K562 (cell line): ENCODE measurements around the gene ZNF439. TPM values are rescaled to one million over a fixed set of nuclear protein-coding genes. Genes with fewer than 3 reads are reported as not detected.

Source experiments
- CHD1 ChIP-seq: fragments of 200-600 bp; sonication (generic); IDR thresholded peaks from one replicate; pipeline ENCODE4 v1.6.1; 2012; ENCODE audit warnings: mild to moderate bottlenecking, moderate library complexity, low read length, inconsistent platforms
- HNRNPK ChIP-seq: fragments of 200-400 bp; formaldehyde crosslinking; IDR thresholded peaks from one replicate; pipeline ENCODE4 v1.6.1; 2018; ENCODE audit warnings: mild to moderate bottlenecking, low read depth, low read length; ENCODE audit not compliant: poor library complexity, severe bottlenecking
- KDM4B ChIP-seq, 2 experiments: fragments of 450-650 bp in 1 of 2; sonication (generic) in 1 of 2; IDR thresholded peaks; 2 replicates each; pipeline ENCODE4 v1.6.1; 2016 to 2017; ENCODE audit warnings: borderline replicate concordance in 2 of 2, antibody characterized with exemption in 1 of 2, low read depth in 1 of 2, mild to moderate bottlenecking in 1 of 2
- MNT ChIP-seq, 2 experiments: fragments of 450-650 bp; conservative IDR thresholded peaks; 2 replicates each; pipeline ENCODE4 v1.6.1; 2017; ENCODE audit warnings: mild to moderate bottlenecking in 2 of 2, moderate library complexity in 2 of 2
- MTF1 ChIP-seq: fragments of 250-450 bp; sonication (Bioruptor Pico); IDR thresholded peaks from 2 replicates; pipeline ENCODE4 v1.9.0; 2021; ENCODE audit warnings: moderate library complexity, mild to moderate bottlenecking, inconsistent platforms, borderline replicate concordance
- MYNN ChIP-seq, 2 experiments: sonication (generic); formaldehyde crosslinking in 1 of 2; IDR thresholded peaks; 2 replicates each; pipeline versions ENCODE4 v1.5.0 to v1.6.1; 2016 to 2020; ENCODE audit warnings: antibody characterized with exemption in 1 of 2, missing genetic modification reagents in 1 of 2
- SAFB ChIP-seq: fragments of 200-400 bp; formaldehyde crosslinking; IDR thresholded peaks from 2 replicates; pipeline ENCODE4 v1.6.1; 2017; ENCODE audit warnings: low read depth, low read length, borderline replicate concordance
- YY1 ChIP-seq, 3 experiments: IDR thresholded peaks; 2 replicates each; pipeline ENCODE4 v1.6.1; 2011; ENCODE audit warnings: low read length in 2 of 3, mild to moderate bottlenecking in 2 of 3, moderate library complexity in 2 of 3, borderline replicate concordance in 1 of 3, control low read depth in 1 of 3, low read depth in 1 of 3; ENCODE audit not compliant: insufficient read depth in 3 of 3, insufficient replicate concordance in 2 of 3, control insufficient read depth in 1 of 3, insufficient read length in 1 of 3; ENCODE audit errors: extremely low read depth in 1 of 3
- ZBTB7A ChIP-seq: IDR thresholded peaks from 2 replicates; pipeline ENCODE4 v1.6.1; 2011; ENCODE audit warnings: low read depth, mild to moderate bottlenecking, low read length, moderate library complexity, borderline replicate concordance; ENCODE audit not compliant: control insufficient read depth
- ZNF133 ChIP-seq: fragments of 250-450 bp; sonication (Bioruptor Pico); IDR thresholded peaks from 2 replicates; pipeline ENCODE4 v1.4.0; 2020; ENCODE audit warnings: mild to moderate bottlenecking
- ZNF717 ChIP-seq: fragments of 250-450 bp; sonication (Bioruptor Pico); IDR thresholded peaks from 2 replicates; pipeline ENCODE4 v1.5.0; 2021
- polyA plus RNA-seq, 8 experiments: library from polyadenylated mRNA; depleted of rRNA in 4 of 8; stranded (reverse) in 5 of 8; unstranded in 3 of 8; fragments of >200 nt; fragmentation: Nextera tagmentation in 2 of 8; fragmentation: Illumina TruSeq in 1 of 8; extraction: Ambion mirVana in 2 of 8; extraction: Trizol in 1 of 8; gene quantifications; 2 replicates each; pipeline versions ENCODE4 v1.2.1 to v1.2.3, GENCODE V29; 2011 to 2014; ENCODE audit warnings: inconsistent platforms in 1 of 8, missing spikeins in 1 of 8
- total RNA-seq, 7 experiments: library from RNA; depleted of rRNA in 6 of 7; stranded (reverse); fragments of >200 nt in 6 of 7; fragmentation: Illumina TruSeq in 2 of 7; extraction: Trizol in 2 of 7; gene quantifications; 2 replicates each; pipeline versions ENCODE4 v1.2.1 to v1.2.3, GENCODE V29; 2011 to 2021; ENCODE audit warnings: low replicate concordance in 1 of 7
- TF ChIP-seq, protein P1 (sequence below): fragments of 450-650 bp; IDR thresholded peaks from 2 replicates; pipeline ENCODE4 v1.6.1; 2016; ENCODE audit warnings: borderline replicate concordance
- TF ChIP-seq, protein P2 (sequence below): fragments of 450-650 bp; IDR thresholded peaks from 2 replicates; pipeline ENCODE4 v1.6.1; 2016; ENCODE audit warnings: antibody characterized with exemption
- TF ChIP-seq, protein P3 (sequence below): sonication (generic); formaldehyde crosslinking; IDR thresholded peaks from 2 replicates; pipeline ENCODE4 v1.8.0; 2022; ENCODE audit warnings: mild to moderate bottlenecking, missing genetic modification reagents

Gene ZNF439
- total and polyA plus RNA-seq, 9 of the 15 experiments (the other 6 are each of a cell fraction or from before 2014, with no cell fraction given), result 0.04 to 0.18 (median 0.10) TPM; not detected in 3

DNA sequence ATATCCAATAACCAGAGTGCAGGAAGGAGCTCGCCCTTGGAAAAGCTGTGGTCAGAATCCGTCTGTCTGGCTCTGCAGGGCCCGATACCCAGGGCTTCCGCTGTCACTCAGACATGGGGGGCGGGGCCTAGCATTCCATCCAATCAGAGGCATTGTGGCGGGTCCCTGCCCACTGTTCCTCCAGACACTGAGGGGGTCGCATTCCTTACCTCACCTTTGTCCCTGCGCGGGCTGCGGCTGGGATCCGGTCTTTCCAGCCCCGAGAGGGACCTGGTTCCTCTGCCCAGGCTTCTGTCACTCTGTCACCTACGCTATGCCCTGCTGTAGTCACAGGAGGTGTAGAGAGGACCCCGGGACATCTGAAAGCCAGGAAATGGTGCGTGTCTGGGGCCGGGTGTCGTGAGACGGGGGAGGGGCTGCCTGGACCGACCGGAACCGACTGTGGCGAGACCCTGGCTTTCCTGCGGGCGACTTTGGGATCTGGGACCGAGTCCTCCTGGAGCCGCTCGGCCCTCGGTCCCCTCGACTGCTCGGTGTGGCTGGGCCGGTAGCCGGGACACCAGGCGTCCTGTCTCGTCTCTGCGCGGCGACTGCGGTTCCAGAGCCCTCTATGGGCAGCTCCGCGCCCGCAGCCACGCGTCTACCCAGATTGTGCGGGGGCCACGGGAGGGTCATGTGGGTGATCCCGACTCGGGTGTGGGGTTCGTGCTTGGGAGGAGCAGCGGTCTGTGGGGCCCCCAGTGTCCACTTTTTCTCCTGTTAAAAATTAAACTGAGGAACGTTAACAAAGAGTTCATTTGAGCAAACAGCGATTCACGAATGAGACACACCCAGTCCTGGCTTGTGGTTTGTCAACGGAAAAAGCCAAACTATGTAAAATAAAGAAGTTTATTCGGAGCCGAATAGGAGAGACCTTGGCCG, 39.3 kb downstream of the ZNF439 start, which contains the start of gene ZNF69 (continued):
- TF ChIP-seq YY1 (IDR thresholded peaks at IDR 0.05; ENCODE audit: borderline replicate concordance in 1 of 3, control insufficient read depth in 1 of 3, extremely low read depth in 1 of 3, insufficient read depth in 3 of 3, insufficient read length in 1 of 3, insufficient replicate concordance in 2 of 3, low read depth in 1 of 3, low read length in 2 of 3) (peak in 1 of 3 experiments; percentile 37), CHD1 (peak; percentile 52), ZNF133 (no peak), MYNN (IDR thresholded peaks at IDR 0.05) (0 out of 2 replicates have a peak, but pooled peaks have one; percentile 14), MYNN (CRISPR knock-in tag; IDR thresholded peaks at IDR 0.05) (no peak), KDM4B (IDR thresholded peaks at IDR 0.05; ENCODE audit: borderline replicate concordance in 2 of 2, low read depth in 1 of 2) (peak in 1 of 2 experiments; percentile 71; a peak in 1 of 4 replicates), MTF1 (no peak), ZBTB7A (peak; percentile 29; the same call in 1 of the 2 replicates), SAFB (no peak), ZNF717 (CRISPR knock-in tag) (no peak), HNRNPK (no peak), MNT (conservative IDR thresholded peaks at IDR 0.05) (peak; percentile 25 to 71; a peak in 2 of 4 replicates)
- TF ChIP-seq, protein P1, sequence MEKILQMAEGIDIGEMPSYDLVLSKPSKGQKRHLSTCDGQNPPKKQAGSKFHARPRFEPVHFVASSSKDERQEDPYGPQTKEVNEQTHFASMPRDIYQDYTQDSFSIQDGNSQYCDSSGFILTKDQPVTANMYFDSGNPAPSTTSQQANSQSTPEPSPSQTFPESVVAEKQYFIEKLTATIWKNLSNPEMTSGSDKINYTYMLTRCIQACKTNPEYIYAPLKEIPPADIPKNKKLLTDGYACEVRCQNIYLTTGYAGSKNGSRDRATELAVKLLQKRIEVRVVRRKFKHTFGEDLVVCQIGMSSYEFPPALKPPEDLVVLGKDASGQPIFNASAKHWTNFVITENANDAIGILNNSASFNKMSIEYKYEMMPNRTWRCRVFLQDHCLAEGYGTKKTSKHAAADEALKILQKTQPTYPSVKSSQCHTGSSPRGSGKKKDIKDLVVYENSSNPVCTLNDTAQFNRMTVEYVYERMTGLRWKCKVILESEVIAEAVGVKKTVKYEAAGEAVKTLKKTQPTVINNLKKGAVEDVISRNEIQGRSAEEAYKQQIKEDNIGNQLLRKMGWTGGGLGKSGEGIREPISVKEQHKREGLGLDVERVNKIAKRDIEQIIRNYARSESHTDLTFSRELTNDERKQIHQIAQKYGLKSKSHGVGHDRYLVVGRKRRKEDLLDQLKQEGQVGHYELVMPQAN, result 0 out of 2 replicates have a peak, but pooled peaks have one; percentile 29
- TF ChIP-seq, protein P2, sequence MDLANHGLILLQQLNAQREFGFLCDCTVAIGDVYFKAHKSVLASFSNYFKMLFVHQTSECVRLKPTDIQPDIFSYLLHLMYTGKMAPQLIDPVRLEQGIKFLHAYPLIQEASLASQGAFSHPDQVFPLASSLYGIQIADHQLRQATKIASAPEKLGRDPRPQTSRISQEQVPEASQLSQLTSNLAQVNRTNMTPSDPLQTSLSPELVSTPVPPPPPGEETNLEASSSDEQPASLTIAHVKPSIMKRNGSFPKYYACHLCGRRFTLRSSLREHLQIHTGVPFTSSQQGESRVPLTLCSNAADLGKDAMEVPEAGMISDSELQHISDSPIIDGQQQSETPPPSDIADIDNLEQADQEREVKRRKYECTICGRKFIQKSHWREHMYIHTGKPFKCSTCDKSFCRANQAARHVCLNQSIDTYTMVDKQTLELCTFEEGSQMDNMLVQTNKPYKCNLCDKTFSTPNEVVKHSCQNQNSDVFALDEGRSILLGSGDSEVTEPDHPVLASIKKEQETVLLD, result 0 out of 2 replicates have a peak, but pooled peaks have one; percentile 36
- TF ChIP-seq, protein P3, sequence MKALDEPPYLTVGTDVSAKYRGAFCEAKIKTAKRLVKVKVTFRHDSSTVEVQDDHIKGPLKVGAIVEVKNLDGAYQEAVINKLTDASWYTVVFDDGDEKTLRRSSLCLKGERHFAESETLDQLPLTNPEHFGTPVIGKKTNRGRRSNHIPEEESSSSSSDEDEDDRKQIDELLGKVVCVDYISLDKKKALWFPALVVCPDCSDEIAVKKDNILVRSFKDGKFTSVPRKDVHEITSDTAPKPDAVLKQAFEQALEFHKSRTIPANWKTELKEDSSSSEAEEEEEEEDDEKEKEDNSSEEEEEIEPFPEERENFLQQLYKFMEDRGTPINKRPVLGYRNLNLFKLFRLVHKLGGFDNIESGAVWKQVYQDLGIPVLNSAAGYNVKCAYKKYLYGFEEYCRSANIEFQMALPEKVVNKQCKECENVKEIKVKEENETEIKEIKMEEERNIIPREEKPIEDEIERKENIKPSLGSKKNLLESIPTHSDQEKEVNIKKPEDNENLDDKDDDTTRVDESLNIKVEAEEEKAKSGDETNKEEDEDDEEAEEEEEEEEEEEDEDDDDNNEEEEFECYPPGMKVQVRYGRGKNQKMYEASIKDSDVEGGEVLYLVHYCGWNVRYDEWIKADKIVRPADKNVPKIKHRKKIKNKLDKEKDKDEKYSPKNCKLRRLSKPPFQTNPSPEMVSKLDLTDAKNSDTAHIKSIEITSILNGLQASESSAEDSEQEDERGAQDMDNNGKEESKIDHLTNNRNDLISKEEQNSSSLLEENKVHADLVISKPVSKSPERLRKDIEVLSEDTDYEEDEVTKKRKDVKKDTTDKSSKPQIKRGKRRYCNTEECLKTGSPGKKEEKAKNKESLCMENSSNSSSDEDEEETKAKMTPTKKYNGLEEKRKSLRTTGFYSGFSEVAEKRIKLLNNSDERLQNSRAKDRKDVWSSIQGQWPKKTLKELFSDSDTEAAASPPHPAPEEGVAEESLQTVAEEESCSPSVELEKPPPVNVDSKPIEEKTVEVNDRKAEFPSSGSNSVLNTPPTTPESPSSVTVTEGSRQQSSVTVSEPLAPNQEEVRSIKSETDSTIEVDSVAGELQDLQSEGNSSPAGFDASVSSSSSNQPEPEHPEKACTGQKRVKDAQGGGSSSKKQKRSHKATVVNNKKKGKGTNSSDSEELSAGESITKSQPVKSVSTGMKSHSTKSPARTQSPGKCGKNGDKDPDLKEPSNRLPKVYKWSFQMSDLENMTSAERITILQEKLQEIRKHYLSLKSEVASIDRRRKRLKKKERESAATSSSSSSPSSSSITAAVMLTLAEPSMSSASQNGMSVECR (CRISPR knock-in tag), result no peak
